T-helper 22 cell (primary cell): ENCODE data around the gene ZC3H6.

ENCODE experiments used
- DNase-seq: peaks from one replicate; pipeline ENCODE4 v3.0.0-alpha.2; 2020; ENCODE audit warnings: low read depth

ZC3H6 gene, protein sequence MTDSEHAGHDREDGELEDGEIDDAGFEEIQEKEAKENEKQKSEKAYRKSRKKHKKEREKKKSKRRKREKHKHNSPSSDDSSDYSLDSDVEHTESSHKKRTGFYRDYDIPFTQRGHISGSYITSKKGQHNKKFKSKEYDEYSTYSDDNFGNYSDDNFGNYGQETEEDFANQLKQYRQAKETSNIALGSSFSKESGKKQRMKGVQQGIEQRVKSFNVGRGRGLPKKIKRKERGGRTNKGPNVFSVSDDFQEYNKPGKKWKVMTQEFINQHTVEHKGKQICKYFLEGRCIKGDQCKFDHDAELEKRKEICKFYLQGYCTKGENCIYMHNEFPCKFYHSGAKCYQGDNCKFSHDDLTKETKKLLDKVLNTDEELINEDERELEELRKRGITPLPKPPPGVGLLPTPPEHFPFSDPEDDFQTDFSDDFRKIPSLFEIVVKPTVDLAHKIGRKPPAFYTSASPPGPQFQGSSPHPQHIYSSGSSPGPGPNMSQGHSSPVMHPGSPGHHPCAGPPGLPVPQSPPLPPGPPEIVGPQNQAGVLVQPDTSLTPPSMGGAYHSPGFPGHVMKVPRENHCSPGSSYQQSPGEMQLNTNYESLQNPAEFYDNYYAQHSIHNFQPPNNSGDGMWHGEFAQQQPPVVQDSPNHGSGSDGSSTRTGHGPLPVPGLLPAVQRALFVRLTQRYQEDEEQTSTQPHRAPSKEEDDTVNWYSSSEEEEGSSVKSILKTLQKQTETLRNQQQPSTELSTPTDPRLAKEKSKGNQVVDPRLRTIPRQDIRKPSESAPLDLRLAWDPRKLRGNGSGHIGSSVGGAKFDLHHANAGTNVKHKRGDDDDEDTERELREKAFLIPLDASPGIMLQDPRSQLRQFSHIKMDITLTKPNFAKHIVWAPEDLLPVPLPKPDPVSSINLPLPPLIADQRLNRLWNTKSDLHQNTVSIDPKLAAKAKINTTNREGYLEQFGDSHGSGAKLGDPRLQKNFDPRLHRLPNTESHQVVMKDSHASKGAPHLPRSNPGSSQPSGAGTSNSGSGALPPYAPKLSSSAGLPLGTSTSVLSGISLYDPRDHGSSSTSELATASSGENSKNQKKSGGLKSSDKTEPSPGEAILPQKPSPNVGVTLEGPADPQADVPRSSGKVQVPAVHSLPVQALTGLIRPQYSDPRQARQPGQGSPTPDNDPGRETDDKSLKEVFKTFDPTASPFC

DNA sequence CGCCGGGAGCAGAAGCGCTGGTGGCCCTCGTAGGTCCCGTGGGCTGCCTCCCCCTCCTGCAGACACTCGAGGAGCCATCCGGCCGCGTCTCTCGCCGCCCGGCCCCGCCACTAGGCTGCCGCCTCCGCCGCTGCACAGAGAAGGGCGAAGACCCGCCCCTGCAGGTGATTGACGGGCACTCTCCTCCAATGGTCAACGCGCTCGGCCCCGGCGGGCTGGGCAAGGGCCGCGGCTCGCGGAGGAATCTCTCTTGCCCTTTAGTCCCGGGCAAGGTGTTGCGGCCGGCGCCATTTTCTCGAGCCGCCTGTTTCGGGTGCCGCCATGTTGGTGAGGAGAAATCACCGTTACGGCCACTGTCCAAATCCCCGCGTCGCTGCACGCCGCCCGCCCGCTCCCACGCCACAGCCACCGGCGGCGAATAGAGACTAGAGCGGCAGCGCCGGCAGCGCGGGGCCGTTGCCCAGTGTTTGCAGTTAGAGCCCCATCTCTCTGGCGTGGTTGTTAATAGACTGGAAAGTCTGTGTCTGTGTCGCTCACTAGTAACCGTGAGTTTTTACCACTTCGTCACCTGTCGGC, at the start of gene ZC3H6:
ZC3H6 (plus strand) TSS at position 287 of the 576 bp plus-strand sequence. CDS start 398 bp downstream, outside the sequence.
- peak; percentile 98 for DNase-seq

DNA sequence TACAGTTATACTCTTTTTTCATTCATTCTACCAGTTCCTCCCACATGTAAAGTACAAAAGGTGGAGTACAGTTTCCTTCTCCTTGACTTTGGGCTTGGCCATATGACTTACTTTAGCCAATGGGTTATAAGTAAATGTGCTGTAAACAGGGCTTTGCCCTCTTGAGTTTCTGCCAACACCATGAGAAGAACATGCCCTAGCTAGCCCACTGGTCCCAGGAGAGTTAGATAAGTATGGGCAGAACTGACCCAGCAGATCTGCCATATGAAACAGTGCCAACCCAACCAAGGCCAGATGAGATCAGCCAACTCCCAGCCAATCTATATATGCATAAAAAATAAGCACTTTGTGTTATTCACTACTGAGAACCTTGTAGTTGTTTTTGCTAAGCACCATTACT, 46.0 kb upstream of the ZC3H6 start:
- no peak for DNase-seq

GRCh38 chr2:112230371-112230770, 45.0 kb upstream of the ZC3H6 start:
- DNase-seq: no peak

DNA sequence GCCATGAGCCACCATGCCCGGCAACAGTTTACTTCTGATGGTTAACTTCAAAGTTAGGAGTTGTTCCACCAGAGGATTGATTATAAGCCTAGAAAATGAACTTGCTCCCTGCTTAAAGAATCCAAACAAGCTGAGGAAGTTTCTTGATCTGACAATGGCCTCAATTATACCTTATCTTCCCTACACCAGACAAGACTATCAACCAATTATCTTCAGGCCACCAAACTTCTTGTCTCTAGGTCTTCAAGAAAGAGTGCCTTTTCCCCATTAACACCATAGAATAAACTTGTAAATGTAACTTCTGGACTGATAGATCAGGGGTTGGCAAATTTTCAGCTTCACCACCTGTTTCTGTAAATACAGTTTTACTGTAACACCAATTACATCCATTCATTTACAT, 35.5 kb upstream of the ZC3H6 start:
- DNase-seq: no peak

DNA sequence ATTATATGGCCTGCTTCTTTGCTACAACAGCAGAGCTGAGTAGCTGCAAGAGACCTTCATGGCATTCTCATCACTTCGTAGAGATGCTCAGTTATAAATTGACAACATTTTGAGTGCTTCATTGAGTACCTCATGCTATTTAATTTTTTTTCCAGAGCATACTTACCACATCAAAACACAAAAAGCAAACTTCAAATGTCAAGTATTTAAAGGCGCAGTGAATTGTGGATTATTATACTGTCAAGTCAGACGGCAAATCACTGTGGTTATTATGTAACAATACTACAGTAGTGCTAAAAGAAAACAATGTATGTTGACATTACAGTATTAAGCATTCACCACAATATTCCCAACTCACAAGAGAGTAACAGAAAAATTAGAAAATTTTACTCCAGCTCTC, 33.0 kb upstream of the ZC3H6 start:
- DNase-seq: no peak

- no peak for DNase-seq
Observed at GRCh38 chr2:112243233-112243632, 32.2 kb upstream of the ZC3H6 start.

- no peak for DNase-seq
Observed at GRCh38 chr2:112244854-112245253, 30.5 kb upstream of the ZC3H6 start.

GRCh38 chr2:112251271-112251670, 24.1 kb upstream of the ZC3H6 start:
- no peak for DNase-seq

GRCh38 chr2:112253261-112253815, 22.1 kb upstream of the ZC3H6 start:
- no peak for DNase-seq

- peak; percentile 88 for DNase-seq
Observed at GRCh38 chr2:112254466-112255240, 20.7 kb upstream of the ZC3H6 start, which contains the start of gene ZC3H8. Gene ZC3H8, minus strand, starts transcription at chr2:112255042. Its CDS starts 61 bp downstream, at chr2:112254981.

GRCh38 chr2:112255875-112256274, 19.5 kb upstream of the ZC3H6 start:
- DNase-seq: no peak

- DNase-seq: no peak
Observed at GRCh38 chr2:112256654-112257053, 18.7 kb upstream of the ZC3H6 start.

DNA sequence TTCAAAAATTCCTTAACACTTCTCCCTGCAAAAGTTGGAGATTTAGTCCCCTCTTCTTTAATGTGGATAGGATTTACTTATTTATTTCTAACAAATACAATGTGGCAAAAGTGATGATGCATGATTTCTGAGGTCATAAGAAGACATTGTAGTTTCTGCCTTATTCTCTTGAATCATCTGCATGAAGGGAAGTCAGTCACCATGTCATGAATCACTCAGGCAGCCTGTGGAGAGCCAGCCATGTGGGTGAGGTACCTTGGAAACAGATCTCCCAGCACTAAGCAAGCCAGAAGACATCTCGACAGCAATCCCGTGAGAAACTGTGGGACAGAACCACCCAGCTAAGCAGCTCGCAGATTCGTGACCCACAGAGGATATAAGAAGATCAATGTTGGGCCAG, 17.8 kb upstream of the ZC3H6 start:
- no peak for DNase-seq

DNA sequence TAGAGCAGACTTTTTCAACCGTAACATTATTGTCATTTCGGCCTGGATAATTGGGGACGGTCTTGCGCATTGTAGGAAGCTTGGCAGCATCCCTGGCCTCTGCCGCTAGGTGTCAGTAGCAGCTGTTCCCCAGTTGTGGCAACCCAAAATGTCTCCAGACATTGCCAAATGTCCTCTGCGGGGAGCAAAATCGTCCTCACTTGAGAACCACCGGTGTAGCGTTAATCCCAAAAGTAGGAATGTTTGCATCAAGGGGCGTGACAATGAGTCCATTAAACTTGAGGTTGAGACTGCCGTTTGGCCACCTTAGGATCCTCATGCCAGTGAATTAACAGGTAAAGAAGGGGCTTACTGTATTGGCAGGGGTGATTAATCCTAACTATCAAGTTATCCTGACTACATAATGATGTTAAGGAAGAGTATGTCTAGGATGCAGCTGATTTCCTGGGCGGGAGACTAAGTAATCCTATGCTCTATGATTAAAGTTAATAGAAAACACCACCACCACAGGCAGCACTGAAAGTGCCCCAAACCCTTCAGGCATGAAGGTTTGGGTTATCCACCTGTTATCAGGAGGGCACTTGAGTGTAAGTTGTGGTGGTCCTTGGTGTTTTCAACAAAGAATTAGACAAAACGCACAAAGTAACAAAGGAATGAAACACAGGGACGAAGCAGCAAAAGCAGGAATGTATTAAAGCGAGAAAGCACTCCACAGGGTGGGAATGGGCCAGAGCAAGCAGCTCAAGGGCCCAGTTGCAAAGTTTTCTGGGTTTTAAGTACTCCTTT, 15.7 kb upstream of the ZC3H6 start:
- DNase-seq: peak; percentile 55

GRCh38 chr2:112260295-112260625, 15.1 kb upstream of the ZC3H6 start:
- DNase-seq: no peak

DNA sequence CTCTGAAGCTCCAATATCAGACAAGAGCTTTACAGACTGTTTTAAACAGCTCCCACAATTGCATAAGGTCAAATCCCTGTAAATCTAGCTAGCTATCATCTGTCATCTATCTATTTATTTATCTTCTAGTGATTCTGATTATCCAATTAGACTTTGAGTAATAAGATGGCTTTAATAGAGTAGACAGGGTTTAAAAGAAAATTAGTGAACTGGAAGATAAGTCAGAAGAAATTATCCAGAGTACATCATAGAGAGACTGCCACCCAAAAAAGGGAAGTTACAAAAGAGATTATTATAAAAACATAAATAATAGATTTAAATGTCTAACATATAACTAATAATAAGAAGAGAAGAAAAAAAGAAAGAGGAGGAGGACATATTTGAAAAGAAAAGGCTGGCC, 12.5 kb upstream of the ZC3H6 start:
- DNase-seq: no peak

- DNase-seq: no peak
Observed at GRCh38 chr2:112268547-112268946, 6.8 kb upstream of the ZC3H6 start.

GRCh38 chr2:112272669-112273068, 2.7 kb upstream of the ZC3H6 start:
- no peak for DNase-seq

DNA sequence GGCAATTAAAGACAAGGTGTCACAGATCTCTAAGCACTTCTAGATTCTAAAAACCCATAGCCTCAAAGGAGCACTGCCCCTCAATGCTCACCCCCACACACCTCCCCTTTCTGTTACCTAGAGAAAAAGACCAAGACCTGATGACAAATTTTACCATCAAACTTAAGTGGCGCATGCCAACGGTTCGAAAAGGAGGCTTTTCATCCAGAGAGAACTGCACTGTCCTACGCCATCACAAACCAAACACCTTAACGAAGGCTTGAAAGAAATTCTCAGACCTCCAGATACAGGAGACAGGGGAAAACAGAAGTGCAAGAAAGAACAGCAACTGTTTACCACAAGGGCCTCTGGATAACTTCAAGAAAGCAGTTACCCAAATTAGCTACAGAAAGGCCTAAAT, 2.0 kb upstream of the ZC3H6 start:
- no peak for DNase-seq
